Measurements from ENCODE around the gene ARRB1. TPM values are rescaled to one million over a fixed set of nuclear protein-coding genes. Genes with fewer than 3 reads are reported as not detected.
"Not testable (repeated sequence)": the region's sequence is repeated elsewhere in the genome, so short reads cannot be mapped to it uniquely, and the experiment has no call there.

The ARRB1 gene
- total and polyA plus RNA-seq, 9 donors = 15.2 to 68.0 (median 27.2) TPM

GRCh38 chr11:75380716-75381420 is 29.4 kb upstream of the ARRB1 start:
- 71 to 84% (median 80%) methylated on average over 7 of the region's 7 CpGs for WGBS, 3 donors
- no peak for DNase-seq
- intact Hi-C loops (cut with DNase I) = loop anchor here in 3 of 4 donors (5.0 to 10.0 kb wide), 3 partner anchors 49 to 144 kb away; partner anchors contain the start of gene GDPD5 (in 1 of the 3)

GRCh38 chr11:75380245-75380644 is 28.8 kb upstream of the ARRB1 start:
- Histone ChIP-seq H3K9me3 (no peaks in the 10 kb centered on the region), H3K27ac (no peak overlapping the region), H3K27me3 (no peaks in the 10 kb centered on the region), H3K4me3 (no peak overlapping the region), H3K4me1 (ENCODE audit: insufficient read depth) (no peaks in the 10 kb centered on the region), H3K36me3 (no peaks in the 10 kb centered on the region)
- intact Hi-C loops (cut with DNase I) = loop anchor here in 3 of 4 donors (5.0 to 10.0 kb wide), 3 partner anchors 48 to 145 kb away; partner anchors contain the start of gene GDPD5 (in 1 of the 3)
- 90 to 96% (median 95%) methylated on average over 2 of the region's 2 CpGs for WGBS, 3 donors
- DNase-seq = no peak
- TF ChIP-seq EP300 (IDR thresholded peaks at IDR 0.05) (no peak), POLR2A (IDR thresholded peaks at IDR 0.05) (no peak)
- TF ChIP-seq, protein P1, sequence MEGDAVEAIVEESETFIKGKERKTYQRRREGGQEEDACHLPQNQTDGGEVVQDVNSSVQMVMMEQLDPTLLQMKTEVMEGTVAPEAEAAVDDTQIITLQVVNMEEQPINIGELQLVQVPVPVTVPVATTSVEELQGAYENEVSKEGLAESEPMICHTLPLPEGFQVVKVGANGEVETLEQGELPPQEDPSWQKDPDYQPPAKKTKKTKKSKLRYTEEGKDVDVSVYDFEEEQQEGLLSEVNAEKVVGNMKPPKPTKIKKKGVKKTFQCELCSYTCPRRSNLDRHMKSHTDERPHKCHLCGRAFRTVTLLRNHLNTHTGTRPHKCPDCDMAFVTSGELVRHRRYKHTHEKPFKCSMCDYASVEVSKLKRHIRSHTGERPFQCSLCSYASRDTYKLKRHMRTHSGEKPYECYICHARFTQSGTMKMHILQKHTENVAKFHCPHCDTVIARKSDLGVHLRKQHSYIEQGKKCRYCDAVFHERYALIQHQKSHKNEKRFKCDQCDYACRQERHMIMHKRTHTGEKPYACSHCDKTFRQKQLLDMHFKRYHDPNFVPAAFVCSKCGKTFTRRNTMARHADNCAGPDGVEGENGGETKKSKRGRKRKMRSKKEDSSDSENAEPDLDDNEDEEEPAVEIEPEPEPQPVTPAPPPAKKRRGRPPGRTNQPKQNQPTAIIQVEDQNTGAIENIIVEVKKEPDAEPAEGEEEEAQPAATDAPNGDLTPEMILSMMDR (IDR thresholded peaks at IDR 0.05) = no peak

More at GRCh38 chr11:75380716-75381420, 29.4 kb upstream of the ARRB1 start:
- no peaks in the 10 kb centered on the region for H3K4me1 ChIP-seq (ENCODE audit: insufficient read depth)
- no peaks in the 10 kb centered on the region for H3K27me3 ChIP-seq
- no peak overlapping the region for H3K27ac ChIP-seq
- no peaks in the 10 kb centered on the region for H3K9me3 ChIP-seq
- no peaks in the 10 kb centered on the region for H3K36me3 ChIP-seq
- TF ChIP-seq, protein P1 (IDR thresholded peaks at IDR 0.05) = no peak
- no peak for TF ChIP-seq POLR2A (IDR thresholded peaks at IDR 0.05)
- TF ChIP-seq EP300 (IDR thresholded peaks at IDR 0.05) = no peak
- no peak overlapping the region for H3K4me3 ChIP-seq

GRCh38 chr11:75378776-75379175 is 27.3 kb upstream of the ARRB1 start:
- H3K36me3 ChIP-seq; H3K27ac ChIP-seq; H3K4me3 ChIP-seq; H3K27me3 ChIP-seq; DNase-seq; H3K9me3 ChIP-seq; H3K4me1 ChIP-seq (ENCODE audit: insufficient read depth): not testable (repeated sequence)
- intact Hi-C loops (cut with DNase I) = loop anchor here in 1 of 4 donors (5.0 kb wide), 1 partner anchor 96 kb away; no protein-coding TSS in a partner anchor
- WGBS, 3 donors = 88 to 93% (median 91%) methylated on average over 17 of the region's 17 CpGs

GRCh38 chr11:75376175-75376574 is 24.7 kb upstream of the ARRB1 start:
- TF ChIP-seq, protein P1 (IDR thresholded peaks at IDR 0.05) = no peak
- TF ChIP-seq POLR2A (IDR thresholded peaks at IDR 0.05) (no peak), EP300 (IDR thresholded peaks at IDR 0.05) (no peak)
- intact Hi-C loops (cut with DNase I) = loop anchor here in 1 of 4 donors (5.0 kb wide), 1 partner anchor 94 kb away; no protein-coding TSS in a partner anchor
- Histone ChIP-seq H3K27me3 (no peaks in the 10 kb centered on the region), H3K27ac (no peak overlapping the region), H3K9me3 (no peaks in the 10 kb centered on the region), H3K36me3 (no peaks in the 10 kb centered on the region), H3K4me1 (ENCODE audit: insufficient read depth) (no peaks in the 10 kb centered on the region), H3K4me3 (no peak overlapping the region)
- WGBS, 3 donors = 77 to 79% (median 78%) methylated on average over 9 of the region's 9 CpGs
- DNase-seq = no peak

GRCh38 chr11:75375626-75376025 is 24.2 kb upstream of the ARRB1 start:
- 84 to 89% (median 85%) methylated on average over 8 of the region's 8 CpGs for WGBS, 3 donors
- intact Hi-C loops (cut with DNase I) = loop anchor here in 1 of 4 donors (5.0 kb wide), 1 partner anchor 93 kb away; no protein-coding TSS in a partner anchor
- no peak for TF ChIP-seq EP300 (IDR thresholded peaks at IDR 0.05)

More at GRCh38 chr11:75375626-75376025, 24.2 kb upstream of the ARRB1 start:
- no peaks in the 10 kb centered on the region for H3K4me1 ChIP-seq (ENCODE audit: insufficient read depth)
- no peak overlapping the region for H3K27ac ChIP-seq
- no peaks in the 10 kb centered on the region for H3K9me3 ChIP-seq
- no peak overlapping the region for H3K4me3 ChIP-seq
- H3K27me3 ChIP-seq = no peaks in the 10 kb centered on the region
- no peaks in the 10 kb centered on the region for H3K36me3 ChIP-seq
- DNase-seq = no peak
